Liver (tissue), 3 donors: Measurements from ENCODE around the gene UBXN11.
"Not testable (repeated sequence)": the region's sequence is repeated elsewhere in the genome, so short reads cannot be mapped to it uniquely, and the experiment has no call there.

Source experiments
- CTCF ChIP-seq: fragments of 150-350 bp; IDR thresholded peaks from 2 replicates; pipeline ENCODE4 v1.5.1; 2017; ENCODE audit warnings: improper control_type of control experiment, low read depth, low read length; ENCODE audit not compliant: missing input control
- HNF4G ChIP-seq: IDR thresholded peaks from 2 replicates; pipeline ENCODE4 v1.6.1; 2016; ENCODE audit warnings: antibody characterized with exemption
- RAD21 ChIP-seq, 2 donors: IDR thresholded peaks; 2 replicates each; pipeline ENCODE4 v1.6.1; 2016; ENCODE audit warnings: antibody characterized with exemption in 2 of 2, mild to moderate bottlenecking in 2 of 2
- REST ChIP-seq: IDR thresholded peaks from 2 replicates; pipeline ENCODE4 v1.6.1; 2016; ENCODE audit warnings: antibody characterized with exemption, mild to moderate bottlenecking
- SP1 ChIP-seq: IDR thresholded peaks from 2 replicates; pipeline ENCODE4 v1.6.1; 2018; ENCODE audit warnings: antibody characterized with exemption, mild to moderate bottlenecking
- TAF1 ChIP-seq: conservative IDR thresholded peaks from 2 replicates; pipeline ENCODE4 v1.6.1; 2016; ENCODE audit warnings: antibody characterized with exemption, mild to moderate bottlenecking
- donor health status: healthy.
- donor health status: healthy.

- TF ChIP-seq CTCF; SP1; REST; TAF1; RAD21 (IDR thresholded peaks at IDR 0.05); HNF4G: not testable (repeated sequence)
Measured at GRCh38 chr1:26307966-26308899, 1.8 kb upstream of the UBXN11 start.
